NCI-H146 treated with DMSO at 0.1 percent for 48 hours (cell line): ENCODE measurements around the gene ANKRD34B.

ENCODE experiments used
- DNase-seq: peaks from one replicate; lab custom pipeline; 2025; ENCODE audit not compliant: unreplicated experiment; lab: John Stamatoyannopoulos, UW

Gene ANKRD34B

DNA sequence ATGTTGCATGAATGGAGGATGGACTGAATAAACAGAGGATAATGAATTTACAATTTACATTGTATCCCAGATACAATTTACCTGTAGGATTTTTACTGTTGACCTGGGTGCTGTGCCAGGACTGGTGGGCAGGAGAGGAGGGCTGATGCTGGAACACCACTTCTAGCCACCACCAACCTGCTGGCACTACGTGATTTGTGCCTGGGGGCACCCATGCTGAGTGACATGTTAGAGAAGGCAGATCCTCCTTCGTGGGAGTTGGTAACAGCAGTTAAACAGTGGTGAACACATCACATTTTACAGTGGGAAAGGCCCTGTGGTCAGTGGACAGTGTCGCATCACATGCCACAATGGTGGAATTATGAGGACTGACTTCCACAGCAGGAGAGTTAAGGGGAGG, 3.0 kb upstream of the ANKRD34B start:
- DNase-seq = no peak

DNA sequence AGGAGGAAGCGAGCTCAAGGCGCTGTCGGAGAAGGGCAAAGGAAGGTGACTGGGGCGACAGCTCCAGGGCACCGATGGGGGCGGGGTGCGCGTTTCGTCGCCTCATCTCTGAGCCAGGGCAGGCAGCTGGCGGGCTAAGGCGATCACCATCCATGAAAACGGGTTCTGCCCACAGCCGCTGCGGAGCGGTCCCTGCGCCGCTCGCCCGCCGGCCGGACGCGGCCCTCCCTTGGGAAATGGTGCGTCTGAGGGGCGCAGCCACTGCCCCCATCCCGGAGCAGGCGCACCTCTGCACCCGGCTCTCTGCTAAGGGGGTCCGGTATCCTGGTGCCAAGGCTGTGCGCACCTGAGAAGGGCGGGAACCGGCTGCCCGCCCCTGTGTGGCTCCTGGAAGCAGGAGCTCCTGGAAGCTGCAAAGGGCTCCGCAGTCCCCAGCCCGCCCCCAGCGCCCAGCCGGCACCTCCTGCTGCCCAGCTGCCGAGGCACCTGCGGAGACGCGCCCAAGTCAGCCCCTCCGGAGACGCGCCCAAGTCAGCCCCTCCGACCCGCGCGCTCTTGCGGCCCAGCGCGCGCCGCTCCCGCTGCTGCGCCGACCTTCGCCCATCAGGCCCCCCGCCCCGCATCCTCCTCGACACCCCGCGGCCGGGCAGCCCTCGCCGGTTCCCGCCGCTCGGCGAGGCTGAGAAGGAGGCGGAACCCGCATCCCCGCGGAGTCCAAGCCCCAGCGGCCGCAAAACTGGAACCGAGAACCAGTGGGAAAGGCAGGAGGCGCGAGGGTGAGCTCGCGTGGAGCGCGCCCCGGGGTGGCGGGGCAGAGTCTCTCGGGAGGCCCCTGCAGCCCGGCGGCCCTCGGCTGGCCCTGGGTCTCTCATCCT, 757 bp downstream of the ANKRD34B start:
- peak; percentile 8 for DNase-seq

DNA sequence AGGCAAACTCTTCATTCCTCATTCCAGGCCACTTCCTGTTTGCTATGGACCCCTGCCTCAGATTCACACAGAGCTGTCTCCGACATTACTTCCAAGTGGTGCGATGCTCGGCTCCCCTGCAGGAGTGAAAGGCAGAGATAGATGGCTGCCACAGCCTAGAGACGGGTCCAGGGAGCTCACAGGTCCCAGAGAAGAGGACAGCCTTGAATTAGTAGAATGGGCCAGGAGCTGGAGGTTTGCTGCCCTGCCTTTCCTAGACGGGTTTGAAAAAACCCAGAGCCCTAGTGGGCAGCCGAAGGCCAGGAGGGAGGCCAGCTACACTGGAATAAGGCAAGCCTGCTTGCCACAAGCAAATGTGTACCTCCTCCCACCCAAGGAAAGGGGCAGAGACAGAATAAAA, 1.8 kb downstream of the ANKRD34B start:
- DNase-seq = no peak

DNA sequence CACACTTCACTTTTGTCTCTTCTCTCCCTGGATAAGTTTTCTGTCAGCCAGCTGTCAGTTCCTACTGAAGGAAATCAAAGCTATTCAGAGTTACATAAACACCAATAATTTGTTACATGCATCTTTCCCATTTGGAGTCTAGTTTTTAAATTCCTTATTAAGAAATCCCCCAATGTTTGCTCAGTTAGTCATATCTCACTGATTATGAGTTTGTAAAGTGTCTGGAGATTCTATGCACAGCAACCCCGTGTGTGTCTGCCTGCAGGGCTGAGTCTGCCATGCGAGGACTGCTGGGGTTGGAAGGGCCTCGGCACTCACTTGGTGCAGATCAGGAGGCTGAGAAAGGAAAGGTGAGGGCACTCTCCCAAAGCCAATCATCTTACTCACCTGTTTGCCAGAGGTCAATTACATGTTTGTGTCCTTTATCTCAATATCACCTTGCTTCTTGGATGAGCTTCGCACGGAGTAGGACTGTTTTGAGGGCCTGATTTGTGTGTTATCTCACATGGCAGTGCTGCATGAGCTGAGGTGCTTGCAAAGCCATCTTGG, 3.3 kb downstream of the ANKRD34B start:
- DNase-seq = no peak

DNA sequence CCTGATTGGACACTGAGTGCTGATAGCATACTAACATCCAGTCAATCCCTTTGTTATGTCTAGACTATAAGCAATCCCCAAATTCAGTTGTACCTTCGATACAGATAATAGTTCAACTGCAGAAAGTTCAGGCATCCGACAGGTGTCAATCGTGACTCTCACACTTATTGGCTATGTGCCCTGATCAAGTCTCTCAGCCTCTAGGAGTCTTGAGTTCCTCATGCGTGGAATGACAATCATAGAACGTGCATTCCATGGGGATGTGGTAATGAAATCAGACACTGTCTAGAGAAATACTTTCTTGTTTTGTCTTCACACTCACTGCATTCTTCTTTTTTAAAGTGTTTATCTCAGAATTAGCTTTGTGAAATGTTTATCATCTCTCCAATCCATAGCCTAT, 4.8 kb downstream of the ANKRD34B start:
- DNase-seq = no peak

DNA sequence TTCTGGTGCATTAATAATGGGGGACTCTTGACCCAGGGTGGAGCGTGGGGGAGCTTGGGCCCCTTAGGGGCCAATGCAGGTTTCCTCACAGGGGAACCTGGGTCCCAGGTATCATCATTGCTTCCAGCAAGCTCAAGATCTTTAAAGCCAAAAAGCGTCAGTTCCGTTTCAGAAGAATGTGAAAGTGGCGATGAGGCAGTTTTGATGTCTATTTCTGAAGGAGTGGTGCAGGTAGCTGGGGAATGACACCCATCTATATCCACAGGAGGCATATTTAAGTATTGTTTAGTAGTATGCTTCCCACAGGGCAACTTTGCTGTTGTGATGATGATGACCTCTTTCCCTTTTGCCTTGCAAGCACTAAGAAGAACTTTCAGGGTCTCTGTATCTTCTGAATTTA, 10.8 kb downstream of the ANKRD34B start:
- DNase-seq = no peak

DNA sequence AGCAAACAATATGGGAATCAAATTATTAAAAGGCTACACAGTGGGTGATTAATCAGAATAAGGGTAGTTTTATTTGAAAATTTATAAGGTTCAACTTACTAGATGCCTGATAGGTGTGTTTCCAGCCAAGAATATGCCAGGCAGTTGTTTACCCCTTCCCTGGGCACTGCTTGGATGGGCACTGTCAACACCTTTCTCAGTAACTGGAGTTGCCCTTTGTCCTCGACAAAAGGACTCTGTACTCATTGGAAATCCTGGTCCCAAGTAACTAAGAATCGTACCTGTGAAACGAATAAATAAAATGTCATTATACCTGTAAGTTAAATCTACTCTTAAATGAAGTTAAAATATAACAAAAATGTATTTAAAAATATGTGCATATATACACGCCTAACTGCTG, 15.0 kb downstream of the ANKRD34B start:
- DNase-seq = no peak

DNA sequence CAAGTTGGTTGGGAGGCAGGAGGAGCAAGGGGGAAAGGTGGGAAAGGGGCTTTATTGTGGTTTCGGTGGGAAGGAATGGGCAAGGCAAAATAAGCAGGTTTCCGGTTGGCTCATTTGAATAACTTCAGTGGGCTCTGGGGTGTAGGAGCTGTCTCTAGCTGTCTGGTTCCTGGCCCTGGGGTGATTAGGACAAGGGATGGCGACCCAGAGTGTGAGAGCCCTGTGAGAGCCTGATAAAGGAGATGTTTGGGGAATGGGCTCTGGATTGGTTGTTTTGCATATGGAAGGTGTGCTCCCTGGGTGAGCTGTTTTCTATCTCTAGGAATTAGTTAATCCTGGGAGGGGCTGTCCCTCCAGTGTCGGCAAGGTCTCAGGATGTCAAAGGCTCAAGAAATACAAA, 15.4 kb downstream of the ANKRD34B start:
- DNase-seq = no peak

DNA sequence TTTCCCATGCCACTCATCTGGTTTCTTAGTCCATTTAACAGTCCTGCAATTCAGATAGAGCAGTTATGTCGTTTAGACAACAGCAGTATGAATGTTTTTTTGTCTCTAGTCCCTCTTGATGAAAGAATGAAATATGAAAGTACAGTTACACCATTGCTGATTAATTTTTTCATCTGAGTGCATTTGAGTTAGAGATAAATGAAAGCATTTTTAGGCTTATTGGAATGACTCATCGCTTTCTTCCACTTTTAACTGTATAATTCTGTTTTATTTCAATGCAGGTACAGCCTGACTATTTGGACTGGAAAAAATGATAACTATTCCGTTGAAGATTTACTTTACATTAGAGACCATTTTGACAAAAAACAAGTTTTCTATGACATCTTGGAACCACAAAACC, 28.7 kb downstream of the ANKRD34B start:
- no peak for DNase-seq

DNA sequence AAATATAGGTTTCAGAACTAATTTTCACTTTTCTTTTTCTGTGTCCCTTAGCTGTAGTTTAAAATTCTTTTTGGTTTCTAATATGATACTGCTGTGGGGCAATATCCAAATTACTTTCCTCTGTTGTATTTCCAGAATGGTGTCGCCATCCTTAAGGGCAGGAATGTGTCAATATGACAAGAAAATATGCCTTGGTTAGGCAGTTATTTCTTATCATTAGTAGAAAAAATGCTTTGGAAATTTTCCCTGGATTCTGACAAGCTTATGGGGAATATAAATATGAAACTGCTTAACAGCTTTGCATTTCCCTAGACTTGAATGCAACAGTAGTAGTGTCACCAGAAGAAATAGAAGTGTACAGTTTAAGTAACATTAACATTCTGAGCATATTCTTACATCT, 29.4 kb downstream of the ANKRD34B start:
- DNase-seq = no peak

DNA sequence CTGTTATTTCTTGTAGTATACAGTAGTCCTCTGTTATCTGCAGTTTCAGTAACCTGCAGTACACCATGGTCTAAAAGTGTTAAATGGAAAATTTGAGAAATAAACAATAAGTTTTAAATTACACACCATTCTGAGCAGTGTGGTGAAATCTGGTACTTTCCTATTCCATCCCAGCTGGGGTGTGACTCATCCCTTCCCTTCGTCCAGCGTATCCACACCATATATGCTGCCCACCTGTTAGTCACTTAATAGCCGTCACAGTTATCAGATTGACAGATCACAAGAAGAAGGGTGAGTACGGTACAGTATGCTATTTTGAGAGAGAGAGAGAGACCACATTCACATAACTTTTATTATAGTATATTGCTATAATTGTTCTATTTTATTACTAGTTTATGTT, 53.3 kb downstream of the ANKRD34B start:
- DNase-seq = no peak

DNA sequence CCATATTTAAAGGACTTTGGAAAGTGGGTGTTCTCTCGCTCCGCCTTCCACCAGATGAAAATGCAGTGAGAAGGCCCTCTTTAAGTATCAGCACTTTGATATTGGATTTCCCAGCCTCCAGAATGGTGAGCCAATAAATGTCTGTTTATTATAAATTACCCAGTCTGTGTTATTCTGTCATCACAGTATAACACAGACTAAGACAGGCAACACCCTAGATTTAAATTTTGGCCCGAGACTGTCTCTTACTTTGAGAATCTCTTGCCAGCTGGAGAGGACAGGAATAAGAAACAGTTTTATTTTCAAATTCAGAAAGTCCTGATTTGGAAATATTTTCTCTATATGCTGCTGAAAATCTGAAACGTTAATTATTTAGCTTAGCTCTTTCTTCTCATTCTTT, 60.7 kb downstream of the ANKRD34B start:
- no peak for DNase-seq

DNA sequence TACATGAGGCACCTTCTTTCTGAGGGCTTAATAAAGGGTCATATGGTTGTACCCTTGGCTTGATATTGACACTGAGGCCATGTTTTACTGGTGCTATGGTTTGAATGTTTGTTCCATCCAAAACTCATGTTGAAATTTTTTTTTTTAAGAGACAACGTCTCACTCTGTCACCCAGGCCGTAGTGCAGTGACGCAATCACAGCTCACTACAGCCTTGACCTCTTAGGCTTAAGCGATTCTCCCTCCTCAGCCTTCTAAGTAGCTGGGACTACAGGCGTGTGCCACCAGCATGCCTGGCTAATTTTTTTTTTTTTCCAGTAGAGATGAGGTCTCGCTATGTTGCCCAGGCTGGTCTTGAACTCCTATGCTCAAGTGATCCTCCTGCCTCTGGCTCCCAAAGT, 61.2 kb downstream of the ANKRD34B start:
- no peak for DNase-seq

DNA sequence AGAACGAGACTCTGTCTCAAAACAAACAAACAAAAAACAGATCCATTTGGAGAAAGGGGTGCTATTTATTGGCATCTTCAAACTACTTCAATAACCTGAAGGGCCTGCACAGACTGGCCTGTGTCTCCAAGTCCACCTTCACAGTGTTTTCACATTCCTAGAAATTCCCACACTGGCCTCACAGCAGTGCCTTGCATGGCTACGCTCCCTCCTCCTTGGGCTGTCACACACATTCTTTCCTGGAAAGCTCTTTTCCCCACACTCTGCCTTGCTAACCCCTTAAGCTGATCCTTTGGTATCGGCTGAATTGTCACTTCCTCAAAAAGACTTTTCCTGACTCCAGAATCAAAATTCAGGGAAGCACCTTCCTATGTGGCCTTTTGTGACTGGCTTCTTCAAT, 62.4 kb downstream of the ANKRD34B start:
- DNase-seq = no peak
